HG03064 (cell line): ENCODE data around the gene NSFL1C.

Source experiments
- ATAC-seq: cut with Tn5 transposase; IDR thresholded peaks from one replicate; pipeline ENCODE4 v1.9.1; 2021; ENCODE audit warnings: low read depth; ENCODE audit not compliant: unreplicated experiment

Gene NSFL1C

DNA sequence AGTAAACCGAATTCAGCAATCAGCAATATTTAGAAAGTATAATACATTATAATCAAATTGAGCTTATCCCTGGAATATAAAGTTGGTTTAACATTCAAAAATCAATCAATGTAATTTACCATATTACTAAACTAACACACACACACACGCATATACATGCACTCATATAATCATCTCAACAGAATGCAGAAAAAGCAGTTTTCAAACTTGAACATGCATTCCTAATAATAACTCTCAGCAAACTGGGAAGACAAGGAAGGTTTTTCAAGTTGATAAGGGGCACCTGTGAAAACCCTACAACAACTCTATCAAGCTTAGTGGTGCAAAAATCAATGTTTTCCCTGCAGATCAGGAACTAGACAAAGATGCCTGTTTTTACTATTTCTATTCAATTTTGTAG, 19.9 kb upstream of the NSFL1C start:
- ATAC-seq, result no peak

DNA sequence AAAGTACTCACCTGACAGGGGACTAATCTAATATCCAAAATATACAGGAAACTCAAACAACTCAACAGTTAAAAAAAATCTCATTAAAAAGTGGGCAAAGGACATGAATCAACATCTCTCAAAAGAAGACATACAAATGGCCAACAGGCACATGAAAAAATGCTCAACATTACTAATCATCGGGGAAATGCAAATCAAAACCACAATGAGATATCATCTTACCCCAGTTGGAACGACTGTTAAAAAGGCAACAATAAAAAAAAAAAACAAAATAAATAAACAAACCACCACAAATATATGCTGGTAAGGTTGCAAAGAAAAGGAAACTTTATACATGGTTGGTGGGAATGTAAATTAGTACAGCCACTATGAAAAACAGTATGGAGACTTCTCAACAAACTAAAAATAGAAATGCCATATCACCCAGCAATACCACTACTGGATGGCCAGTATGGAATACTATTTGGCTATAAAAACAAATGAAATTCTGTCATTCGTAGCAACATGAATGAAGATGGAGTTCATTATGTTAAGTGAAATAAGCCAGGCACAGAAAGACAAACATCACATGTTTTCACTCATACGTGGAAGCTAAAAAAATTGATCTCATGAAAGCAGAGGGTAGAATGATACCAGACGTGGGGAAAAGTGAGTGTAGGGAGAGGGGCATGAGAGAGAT, 17.9 kb upstream of the NSFL1C start:
- no peak for ATAC-seq

DNA sequence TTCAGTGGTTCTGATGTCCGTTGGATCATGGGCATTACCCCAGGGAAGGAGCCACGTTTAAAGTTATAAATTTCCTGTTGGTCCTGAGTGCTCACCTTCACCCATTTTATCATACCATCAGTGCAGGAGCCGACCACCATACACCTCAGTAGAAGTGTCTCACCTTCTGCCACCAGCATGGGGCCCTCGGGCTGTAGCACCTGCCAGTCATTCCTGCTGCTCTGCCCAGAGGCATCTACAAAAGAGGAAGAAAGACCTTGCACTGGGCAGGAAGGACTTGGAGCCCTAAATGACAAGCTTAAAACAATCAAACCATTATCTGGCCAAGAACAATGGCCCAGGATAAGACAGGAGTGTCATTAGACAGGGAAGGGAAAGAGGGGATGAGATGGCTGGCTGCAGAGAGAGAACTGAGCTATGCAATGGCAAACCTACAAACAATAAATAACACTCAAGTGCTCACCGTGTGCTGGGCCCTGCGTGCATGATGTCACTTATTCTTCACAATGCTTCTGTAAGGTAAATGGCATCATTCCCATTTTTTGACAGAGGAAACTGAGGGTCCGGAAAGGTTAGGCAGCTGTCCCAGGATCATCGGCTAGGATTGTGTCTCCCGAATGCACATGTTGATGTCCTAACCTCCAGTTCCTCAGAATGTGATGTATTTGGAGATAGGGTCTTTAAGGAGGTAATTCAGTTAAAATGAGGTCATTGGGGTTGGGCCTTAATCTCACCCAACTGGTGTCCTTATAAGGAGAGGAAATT, 13.4 kb upstream of the NSFL1C start:
- ATAC-seq, result no peak

DNA sequence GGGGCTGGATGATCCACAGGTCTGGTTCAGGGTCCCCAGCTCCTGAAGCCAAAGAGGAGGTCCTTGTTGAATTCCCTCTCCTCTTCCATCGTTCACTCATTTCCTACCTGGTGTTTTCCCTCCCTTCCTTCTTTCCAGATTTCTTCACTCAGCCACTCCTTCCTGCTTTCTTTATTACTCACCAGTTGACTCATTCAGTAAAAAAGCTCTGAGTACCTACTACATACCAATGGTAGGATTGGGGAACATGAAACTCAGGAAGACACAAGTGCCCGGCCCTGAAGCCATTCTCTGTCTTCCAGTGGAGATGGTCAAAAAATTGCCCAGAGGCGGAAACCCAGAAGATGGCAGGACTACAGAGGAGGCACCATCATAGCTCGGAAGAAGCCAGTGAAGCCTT, 11.9 kb upstream of the NSFL1C start:
- no peak for ATAC-seq

DNA sequence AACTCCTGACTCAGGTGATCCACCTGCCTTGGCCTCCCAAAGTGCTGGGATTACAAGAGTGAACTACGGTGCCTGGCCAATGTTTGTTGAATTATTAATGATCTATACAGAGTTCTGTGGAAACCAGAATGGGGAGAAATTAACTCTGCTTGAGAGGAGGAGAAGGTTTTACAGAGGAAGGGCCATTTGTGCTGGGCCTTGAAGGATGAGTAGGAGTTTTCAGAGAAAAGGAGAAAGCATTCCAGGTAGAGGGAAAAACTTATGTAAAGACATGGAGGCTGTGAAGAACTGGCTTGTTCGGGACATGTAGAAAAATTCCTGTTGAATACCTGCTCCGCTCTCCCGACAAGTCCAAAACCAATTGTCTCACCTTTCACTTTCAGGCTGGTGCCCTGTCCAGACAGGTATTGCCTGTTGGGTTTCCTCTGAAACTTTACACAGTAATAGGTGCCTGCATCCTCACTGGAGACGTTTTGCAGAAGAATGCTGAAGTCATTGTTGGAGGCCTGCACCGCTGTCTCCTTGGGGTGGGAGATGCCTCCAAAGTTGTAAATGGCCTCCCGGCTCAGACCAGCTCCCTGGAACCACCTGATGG, 11.3 kb upstream of the NSFL1C start:
- no peak for ATAC-seq

DNA sequence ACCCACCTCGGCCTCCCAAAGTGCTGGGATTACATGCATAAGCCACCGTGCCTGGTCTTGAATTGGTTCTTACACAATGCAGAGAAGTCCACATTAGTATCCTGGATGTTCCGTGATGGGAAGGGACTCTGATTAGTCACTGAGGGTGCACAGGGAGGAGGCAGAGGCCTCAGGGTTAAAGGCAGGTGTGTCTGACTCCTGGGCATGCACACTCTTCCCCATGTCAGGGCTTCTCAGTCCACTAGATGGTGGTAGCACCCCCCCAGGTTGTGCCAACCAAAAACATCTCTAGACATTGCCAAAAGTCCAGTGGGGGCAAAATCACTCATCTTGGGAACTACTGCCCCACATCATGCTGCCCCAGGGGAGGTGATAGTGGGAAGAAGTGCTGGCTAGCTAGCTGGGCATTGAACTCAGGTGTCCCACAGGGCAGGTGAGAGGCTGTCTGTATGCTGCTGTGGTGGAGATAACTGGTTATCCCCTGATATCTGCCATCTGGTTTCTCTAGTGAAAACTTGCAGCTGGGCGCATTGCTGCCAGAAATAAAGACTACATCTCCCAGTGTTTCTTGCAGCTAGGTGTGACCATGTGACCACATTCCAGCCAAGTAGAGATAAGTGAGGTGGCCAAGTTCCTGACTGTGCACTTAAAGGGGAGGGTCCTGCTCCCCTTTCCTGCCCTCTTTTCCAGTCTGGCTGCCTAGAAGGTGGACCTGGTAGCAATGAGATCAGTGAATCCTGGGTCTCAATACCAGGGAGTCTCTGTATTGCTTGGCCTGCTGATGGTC, 8.4 kb upstream of the NSFL1C start:
- no peak for ATAC-seq

DNA sequence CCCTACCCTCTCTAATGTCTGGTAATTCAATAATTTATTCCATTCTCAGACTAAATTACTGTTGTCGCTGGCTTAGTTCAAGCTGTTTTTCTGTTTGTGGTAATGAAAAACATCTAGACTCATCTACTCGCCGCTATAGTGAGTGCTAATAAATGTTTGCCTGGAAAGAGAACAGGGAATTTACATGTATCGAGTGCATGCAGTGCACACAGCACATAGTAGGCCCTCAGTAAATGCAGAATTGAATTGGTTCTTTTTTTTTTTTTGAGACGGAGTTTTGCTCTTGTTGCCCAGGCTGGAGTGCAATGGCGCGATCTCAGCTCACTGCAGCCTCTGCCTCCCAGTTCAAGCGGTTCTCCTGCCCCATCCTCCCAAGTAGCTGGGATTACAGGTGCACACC, 7.7 kb upstream of the NSFL1C start:
- no peak for ATAC-seq

DNA sequence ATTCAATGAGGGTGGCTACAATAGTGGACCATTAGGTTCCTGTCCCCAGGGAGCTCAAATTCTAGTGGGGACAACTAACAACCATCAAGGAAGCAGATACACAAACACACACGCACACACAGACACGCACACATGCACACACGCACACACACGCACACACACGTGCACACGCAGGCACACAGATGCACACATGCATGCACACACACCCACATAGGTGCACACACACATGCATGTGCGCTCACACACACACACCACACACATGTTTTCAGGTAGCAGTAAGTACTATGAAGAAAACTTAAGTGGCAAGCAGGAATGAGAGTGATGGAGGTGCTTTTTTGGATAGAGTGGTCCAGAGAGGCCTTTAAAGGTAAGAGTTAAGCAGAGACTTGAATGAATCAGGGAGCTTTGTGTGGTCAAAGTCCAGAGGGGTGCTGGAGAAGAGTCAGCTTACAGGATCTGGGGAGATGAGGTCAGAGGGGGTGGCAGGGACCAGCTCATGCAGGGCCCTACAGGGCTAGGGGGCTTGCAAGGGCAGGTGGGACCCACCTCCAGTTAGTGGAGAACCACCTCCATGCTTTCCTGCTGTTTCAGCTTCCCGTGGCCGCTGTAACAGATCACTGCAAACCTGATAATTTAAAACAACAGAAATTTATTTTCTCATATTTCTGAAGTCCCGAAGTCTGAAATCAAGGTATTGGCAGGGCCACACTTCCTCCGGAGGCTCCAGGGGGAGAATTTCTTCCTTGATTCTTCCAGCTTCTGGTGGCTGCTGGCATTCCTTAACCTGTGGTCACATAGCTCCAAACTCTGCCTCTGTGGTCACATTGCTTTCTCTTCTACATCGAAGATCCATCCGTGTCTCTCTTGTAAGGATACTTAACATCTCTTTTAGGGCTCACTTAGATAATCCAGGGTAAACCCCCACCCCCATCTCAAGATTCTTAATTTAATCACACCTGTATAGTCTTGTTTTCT, 6.9 kb upstream of the NSFL1C start:
- no peak for ATAC-seq

DNA sequence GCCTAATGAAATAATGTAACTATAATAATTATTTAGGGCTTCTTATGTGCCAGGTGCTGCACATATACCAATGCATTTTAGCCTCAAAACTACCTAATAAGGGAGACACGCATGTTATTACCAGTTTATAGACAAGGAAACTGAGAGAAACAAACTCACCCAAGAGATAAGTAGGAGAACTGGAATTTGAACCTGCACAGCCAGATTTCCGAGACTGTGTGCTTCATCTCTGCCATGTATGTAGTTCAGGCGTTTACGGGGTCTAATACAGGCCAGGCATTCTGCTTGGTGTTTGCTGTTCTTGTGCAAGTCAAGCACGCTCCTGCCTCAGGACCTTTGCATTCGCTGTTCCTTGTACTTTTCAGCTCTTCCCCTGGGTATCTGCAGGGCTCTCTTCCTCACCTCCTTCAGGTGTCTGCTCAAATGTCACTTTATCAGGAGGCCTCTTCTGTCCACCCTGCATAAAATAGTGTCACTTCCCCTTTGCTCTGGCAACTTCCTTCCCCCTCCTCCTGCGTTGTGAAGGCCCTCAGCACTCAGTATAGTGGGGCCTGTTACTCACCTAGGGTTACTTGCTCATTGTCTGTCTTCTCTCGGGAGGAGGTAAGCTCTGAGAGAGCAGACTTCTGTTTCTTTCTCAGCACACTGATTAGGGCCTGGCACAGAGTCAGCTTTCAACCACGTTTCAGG, 6.1 kb upstream of the NSFL1C start:
- no peak for ATAC-seq

DNA sequence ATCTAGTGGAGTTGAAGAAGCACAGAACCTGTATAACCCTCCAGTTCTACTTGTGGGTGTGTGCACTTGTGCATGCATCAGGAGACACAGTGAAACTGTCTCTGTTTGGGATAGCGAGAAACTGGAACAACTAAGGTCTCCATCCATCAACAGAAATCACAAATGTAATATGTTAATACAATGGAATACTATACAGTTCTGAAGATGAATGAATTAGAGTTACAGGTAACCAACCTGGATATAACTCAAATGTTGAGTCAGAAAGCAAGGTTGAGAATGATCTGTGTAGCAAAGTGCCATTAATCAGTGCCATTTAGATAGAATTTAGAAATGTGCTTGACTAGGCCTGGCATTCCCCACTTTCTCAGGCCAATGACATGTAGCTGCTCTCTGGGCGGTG, 4.6 kb upstream of the NSFL1C start:
- no peak for ATAC-seq

DNA sequence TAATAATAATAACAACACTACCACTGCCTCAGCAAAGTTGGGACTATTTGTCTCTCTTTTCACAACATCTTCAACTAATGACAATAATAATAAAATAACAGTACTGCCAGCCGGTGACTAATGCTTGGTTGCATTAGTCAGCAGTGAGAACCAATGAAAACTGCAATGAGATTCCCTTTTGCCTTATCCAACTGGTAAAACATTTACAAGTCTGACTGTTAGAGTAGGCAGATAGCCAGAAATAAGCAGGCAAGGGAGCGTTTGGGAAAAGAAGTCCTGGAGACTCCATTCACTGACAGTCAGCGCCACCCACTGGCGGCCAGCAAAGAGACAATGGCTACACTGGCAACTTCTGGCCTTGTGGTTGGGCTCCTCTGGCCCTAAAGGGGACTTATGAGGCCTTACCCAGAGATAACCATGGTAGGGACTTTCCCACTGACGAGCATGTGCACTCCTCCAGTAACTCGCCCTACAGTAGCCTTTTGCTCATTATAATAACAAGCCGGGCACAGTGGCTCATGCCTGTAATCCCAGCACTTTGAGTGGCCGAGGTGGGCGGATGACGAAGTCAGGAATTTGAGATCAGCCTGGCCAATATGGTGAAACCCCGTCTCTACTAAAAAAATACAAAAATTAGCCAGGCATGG, 3.4 kb upstream of the NSFL1C start:
- no peak for ATAC-seq

DNA sequence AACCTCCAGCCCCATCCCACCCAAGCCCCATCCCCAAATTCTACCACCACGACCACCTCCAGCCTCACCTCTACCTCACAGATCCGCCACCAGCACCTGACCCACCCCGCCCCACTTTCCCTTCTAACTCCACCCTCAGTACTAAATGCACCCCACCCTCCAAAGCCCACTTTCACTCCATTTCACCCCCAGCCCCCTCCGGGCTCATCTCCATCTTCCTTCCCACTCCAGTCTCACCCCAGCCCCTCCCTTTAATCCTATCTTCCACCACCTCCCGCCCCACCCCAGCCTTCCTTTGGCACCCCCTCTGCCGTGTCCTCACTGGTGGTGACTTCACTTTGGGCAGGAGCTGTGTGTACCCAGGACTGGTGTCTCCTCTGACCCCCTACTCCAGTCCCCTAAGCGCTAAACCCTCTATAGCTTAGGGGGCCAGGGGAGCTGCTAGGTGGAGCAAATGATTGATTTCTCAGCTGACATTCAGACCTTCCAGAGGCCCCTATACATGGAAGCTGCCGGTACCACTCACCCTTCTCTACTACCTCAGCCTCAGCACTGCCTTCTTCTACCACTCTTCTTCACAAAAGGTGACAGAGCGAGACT, 2.8 kb upstream of the NSFL1C start:
- ATAC-seq, result no peak

DNA sequence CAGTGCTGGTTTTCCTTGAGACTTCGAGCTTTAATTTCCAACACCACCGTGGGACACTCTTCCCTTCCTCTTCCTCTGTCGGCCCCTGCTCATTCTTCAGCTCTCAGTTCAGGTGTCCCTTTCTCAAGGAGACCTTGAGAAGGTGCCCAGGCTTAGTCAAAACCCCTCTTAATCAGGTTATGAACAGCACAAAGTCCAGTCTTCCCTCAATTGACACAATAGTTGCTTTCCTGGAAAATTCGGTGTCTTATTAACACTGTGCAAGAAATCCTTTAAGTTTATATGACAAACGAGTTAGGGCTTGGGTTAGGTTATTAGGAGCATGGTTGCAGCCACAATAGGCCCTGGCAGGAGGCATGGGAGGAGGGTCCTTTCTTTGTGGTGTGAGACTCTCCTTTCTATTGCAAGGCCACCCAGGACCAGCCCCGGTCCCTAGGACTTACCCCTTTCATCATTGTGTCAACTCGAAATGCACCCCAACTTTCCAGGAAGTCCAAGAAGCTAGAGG, 1.5 kb upstream of the NSFL1C start:
- no peak for ATAC-seq

DNA sequence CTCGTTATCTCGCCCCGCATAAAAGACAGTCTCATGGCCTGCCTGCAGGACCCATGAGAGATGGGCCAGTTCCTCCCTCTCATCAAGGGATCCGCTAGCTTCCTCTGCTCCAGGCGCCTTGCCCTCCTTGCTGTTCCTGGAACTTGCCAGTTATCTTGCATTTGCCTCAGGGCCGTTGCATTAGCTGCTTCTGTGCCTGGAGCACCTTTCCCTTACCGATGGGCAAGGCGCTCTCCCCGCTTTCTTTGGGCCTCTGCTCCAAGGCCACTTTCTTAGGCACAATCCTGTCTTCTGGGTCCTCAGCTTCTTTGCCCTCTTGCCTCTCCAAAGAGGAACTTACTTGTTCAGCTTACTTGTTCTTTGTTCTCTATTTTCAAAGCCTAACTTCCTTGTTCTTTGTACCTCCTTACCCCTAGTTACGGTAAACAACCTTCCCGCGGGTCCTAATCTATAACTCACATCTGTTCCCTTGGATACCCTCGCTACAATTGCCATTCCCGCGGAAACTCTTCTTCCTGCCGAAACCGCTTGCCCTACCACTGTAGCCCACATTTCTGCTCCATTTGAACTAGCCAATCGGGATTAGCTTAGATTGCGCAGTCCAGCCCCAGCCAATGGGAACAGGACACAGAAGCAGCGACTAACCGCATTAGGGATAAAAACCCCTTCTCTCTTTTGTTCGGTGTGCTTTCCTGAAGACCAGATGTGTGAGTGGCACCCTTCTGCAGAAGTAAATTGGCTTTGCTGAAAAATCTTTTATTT, 887 bp upstream of the NSFL1C start:
- no peak for ATAC-seq

DNA sequence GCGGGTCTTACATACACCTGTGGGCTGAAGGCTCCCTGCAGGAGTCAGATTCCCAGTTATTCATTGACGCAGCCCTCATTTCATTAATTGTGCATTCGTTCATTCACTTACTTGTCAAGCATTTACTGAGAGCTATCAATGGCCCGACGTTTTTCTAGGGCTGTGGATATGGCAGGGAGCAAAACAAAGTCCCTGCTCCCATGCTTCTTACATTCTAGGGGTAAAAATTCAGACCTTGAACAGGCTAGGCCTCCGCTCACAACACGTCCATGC, 369 bp upstream of the NSFL1C start:
- ATAC-seq, result no peak

DNA sequence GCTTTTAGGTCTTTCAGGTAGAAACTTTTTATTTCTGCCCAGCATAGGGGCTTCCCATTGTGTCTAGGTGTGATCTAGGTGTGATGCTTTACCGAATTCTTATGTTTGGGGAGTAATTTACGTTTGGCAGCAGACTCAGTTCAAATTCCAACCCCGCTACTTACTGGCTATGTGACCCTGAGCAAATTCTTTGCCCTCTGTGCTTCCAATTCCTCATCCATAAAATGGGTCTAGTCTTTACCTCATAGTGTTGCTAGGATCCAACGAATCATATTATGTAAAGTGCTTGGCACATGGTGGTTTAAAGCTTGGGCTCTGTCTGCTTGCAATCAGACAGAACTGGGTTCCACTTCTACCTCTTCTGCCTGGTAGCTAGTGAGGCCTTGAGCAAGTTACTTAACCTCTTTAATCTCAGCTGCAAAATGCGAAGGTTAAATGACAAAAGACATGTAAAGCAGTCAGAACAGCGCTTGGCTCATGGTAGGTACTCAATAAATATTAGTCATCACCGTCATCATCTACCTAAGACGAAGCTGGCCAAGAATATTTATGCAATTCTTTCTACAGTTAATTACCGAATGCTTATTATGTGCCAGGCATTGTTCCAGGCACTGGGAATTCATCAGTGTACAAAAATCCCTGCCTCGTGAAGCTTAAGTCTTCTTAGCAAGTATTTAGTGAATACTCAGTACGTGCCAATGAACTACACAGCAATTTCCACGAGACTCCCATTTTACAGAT, 1.0 kb downstream of the NSFL1C start:
- no peak for ATAC-seq

DNA sequence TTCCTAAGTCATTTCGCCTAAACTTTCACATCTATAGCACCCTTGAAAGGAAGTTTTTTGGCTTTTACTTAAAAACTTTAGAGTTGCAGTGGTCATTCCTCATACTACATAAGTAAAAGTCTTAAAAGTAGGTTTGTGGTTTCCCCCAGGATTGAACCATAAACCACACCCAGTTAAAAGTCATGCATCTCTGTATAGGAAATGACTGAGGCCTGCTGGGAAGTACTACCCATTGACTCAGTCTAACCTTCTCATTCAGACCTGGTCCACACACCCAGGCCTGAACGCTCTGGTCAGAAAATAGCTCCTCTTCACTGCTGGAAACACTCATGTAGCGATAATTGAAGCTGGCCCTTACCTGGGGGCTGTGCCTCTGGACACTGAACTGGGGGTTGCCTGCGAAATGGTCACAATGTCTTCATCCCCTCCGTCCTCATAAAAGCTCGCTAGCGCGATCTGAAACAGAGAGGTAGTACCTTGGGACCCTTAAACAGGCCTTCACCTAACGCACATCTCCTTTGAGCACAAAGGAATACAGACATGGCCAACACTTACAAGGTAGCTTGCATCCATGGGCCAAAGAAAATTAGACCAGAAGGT, 2.6 kb downstream of the NSFL1C start:
- ATAC-seq, result no peak
